ENCODE results near the gene CEP83. TPM values are rescaled to one million over a fixed set of nuclear protein-coding genes. Genes with fewer than 3 reads are reported as not detected.

Gene CEP83
- polyA plus RNA-seq, 1 donor (not counting 4 experiments of a cell fraction or from before 2014, with no cell fraction given) = 9.5 TPM

GRCh38 chr12:94498698-94499097, 39.0 kb upstream of the CEP83 start:
- no peak for TF ChIP-seq CTCF (optimal IDR thresholded peaks at IDR 0.05 in 1 of 3, IDR thresholded peaks at IDR 0.05 in 1 of 3, conservative IDR thresholded peaks at IDR 0.05 in 1 of 3; ENCODE audit: extremely low read depth in 1 of 3, insufficient read depth in 2 of 3, low read length in 3 of 3)
- TF ChIP-seq EZH2 (IDR thresholded peaks at IDR 0.05; ENCODE audit: low read length) = no peak
- dilution Hi-C loops (cut with MboI; ENCODE audit: extremely low pct_ligation_motif_present, low sequenced_read_pairs) = no loop called here
- Histone ChIP-seq H3K4me2 (ENCODE audit: control insufficient read depth, extremely low read depth, insufficient read depth, low read depth, low read length) (no peak overlapping the region), H3K4me3 (ENCODE audit: control insufficient read depth in 2 of 3, extremely low read depth in 1 of 3, insufficient read depth in 2 of 3, low read depth in 1 of 3, low read length in 3 of 3) (no peak overlapping the region), H3K9me3 (ENCODE audit: control insufficient read depth, low read depth, low read length) (no peaks in the 10 kb centered on the region), H2AFZ (ENCODE audit: control insufficient read depth, low read length) (no peak overlapping the region), H3K4me1 (ENCODE audit: control insufficient read depth, extremely low read depth, insufficient read depth, low read length) (no peaks in the 10 kb centered on the region), H3K9me1 (ENCODE audit: control insufficient read depth, extremely low read depth, insufficient read depth, low read length) (no peaks in the 10 kb centered on the region), H3K27ac (ENCODE audit: control insufficient read depth, insufficient read depth, low read length) (no peak overlapping the region), H4K20me1 (ENCODE audit: control insufficient read depth, extremely low read depth, insufficient read depth, low read length) (no peaks in the 10 kb centered on the region), H3K79me2 (ENCODE audit: control insufficient read depth, insufficient read depth, low read length) (no peaks in the 10 kb centered on the region), H3K36me3 (ENCODE audit: control insufficient read depth in 2 of 2, extremely low read depth in 1 of 2, insufficient read depth in 2 of 2, low read length in 2 of 2) (no peaks in the 10 kb centered on the region), H3K9ac (ENCODE audit: control insufficient read depth, extremely low read depth, insufficient read depth, low read length) (no peak overlapping the region), H3K27me3 (ENCODE audit: control insufficient read depth, extremely low read depth, insufficient read depth, low read length) (peaks cover 5% of the 10 kb centered on the region)
- no peak for FAIRE-seq
- no peak for DNase-seq (ENCODE audit: low read depth, low spot score)

GRCh38 chr12:94498073-94498472, 38.4 kb upstream of the CEP83 start:
- dilution Hi-C loops (cut with MboI; ENCODE audit: extremely low pct_ligation_motif_present, low sequenced_read_pairs) = no loop called here
- no peak for FAIRE-seq
- peaks cover 5% of the 10 kb centered on the region for H3K27me3 ChIP-seq (ENCODE audit: control insufficient read depth, extremely low read depth, insufficient read depth, low read length)

More at GRCh38 chr12:94498073-94498472, 38.4 kb upstream of the CEP83 start:
- Histone ChIP-seq H3K9me1 (ENCODE audit: control insufficient read depth, extremely low read depth, insufficient read depth, low read length) (no peaks in the 10 kb centered on the region), H2AFZ (ENCODE audit: control insufficient read depth, low read length) (no peak overlapping the region), H3K27ac (ENCODE audit: control insufficient read depth, insufficient read depth, low read length) (no peak overlapping the region), H3K9me3 (ENCODE audit: control insufficient read depth, low read depth, low read length) (no peaks in the 10 kb centered on the region), H3K9ac (ENCODE audit: control insufficient read depth, extremely low read depth, insufficient read depth, low read length) (no peak overlapping the region), H3K4me3 (ENCODE audit: control insufficient read depth in 2 of 3, extremely low read depth in 1 of 3, insufficient read depth in 2 of 3, low read depth in 1 of 3, low read length in 3 of 3) (no peak overlapping the region), H4K20me1 (ENCODE audit: control insufficient read depth, extremely low read depth, insufficient read depth, low read length) (no peaks in the 10 kb centered on the region), H3K4me1 (ENCODE audit: control insufficient read depth, extremely low read depth, insufficient read depth, low read length) (no peaks in the 10 kb centered on the region), H3K4me2 (ENCODE audit: control insufficient read depth, extremely low read depth, insufficient read depth, low read depth, low read length) (no peak overlapping the region), H3K79me2 (ENCODE audit: control insufficient read depth, insufficient read depth, low read length) (no peaks in the 10 kb centered on the region), H3K36me3 (ENCODE audit: control insufficient read depth in 2 of 2, extremely low read depth in 1 of 2, insufficient read depth in 2 of 2, low read length in 2 of 2) (no peaks in the 10 kb centered on the region)
- peak; percentile 7 for DNase-seq (ENCODE audit: low read depth, low spot score)
- no peak for TF ChIP-seq EZH2 (IDR thresholded peaks at IDR 0.05; ENCODE audit: low read length)
- TF ChIP-seq CTCF (optimal IDR thresholded peaks at IDR 0.05 in 1 of 3, IDR thresholded peaks at IDR 0.05 in 1 of 3, conservative IDR thresholded peaks at IDR 0.05 in 1 of 3; ENCODE audit: extremely low read depth in 1 of 3, insufficient read depth in 2 of 3, low read length in 3 of 3) = no peak
